HG02571 (cell line): Measurements from ENCODE around the gene PREX1.

Source experiments
- ATAC-seq: cut with Tn5 transposase; IDR thresholded peaks from one replicate; pipeline ENCODE4 v1.9.1; 2021; ENCODE audit warnings: mild to moderate bottlenecking, moderate library complexity; ENCODE audit not compliant: unreplicated experiment

PREX1 gene

GRCh38 chr20:48722737-48723191, 105.0 kb downstream of the PREX1 start:
- no peak for ATAC-seq

- ATAC-seq = no peak
Observed at GRCh38 chr20:48722002-48722731, 105.6 kb downstream of the PREX1 start.

- ATAC-seq = no peak
Observed at GRCh38 chr20:48721324-48722001, 106.3 kb downstream of the PREX1 start.

GRCh38 chr20:48720256-48720985, 107.4 kb downstream of the PREX1 start:
- ATAC-seq = no peak

GRCh38 chr20:48719598-48720255, 108.1 kb downstream of the PREX1 start:
- ATAC-seq = no peak

- ATAC-seq = no peak
Observed at GRCh38 chr20:48718786-48719578, 108.8 kb downstream of the PREX1 start.

- no peak for ATAC-seq
Observed at GRCh38 chr20:48717680-48718223, 110.0 kb downstream of the PREX1 start.

- ATAC-seq = no peak
Observed at GRCh38 chr20:48717095-48717672, 110.6 kb downstream of the PREX1 start.

GRCh38 chr20:48716541-48716940, 111.3 kb downstream of the PREX1 start:
- ATAC-seq = no peak

GRCh38 chr20:48716086-48716485, 111.7 kb downstream of the PREX1 start:
- ATAC-seq = no peak

- no peak for ATAC-seq
Observed at GRCh38 chr20:48714764-48715163, 113.0 kb downstream of the PREX1 start.

GRCh38 chr20:48711696-48712464, 115.9 kb downstream of the PREX1 start:
- ATAC-seq = no peak

GRCh38 chr20:48711044-48711428, 116.8 kb downstream of the PREX1 start:
- no peak for ATAC-seq

- no peak for ATAC-seq
Observed at GRCh38 chr20:48710341-48711043, 117.3 kb downstream of the PREX1 start.

- no peak for ATAC-seq
Observed at GRCh38 chr20:48709744-48710143, 118.1 kb downstream of the PREX1 start.

- no peak for ATAC-seq
Observed at GRCh38 chr20:48709058-48709691, 118.6 kb downstream of the PREX1 start.

- no peak for ATAC-seq
Observed at GRCh38 chr20:48708630-48709029, 119.2 kb downstream of the PREX1 start.

GRCh38 chr20:48708116-48708515, 119.7 kb downstream of the PREX1 start:
- no peak for ATAC-seq
